Activated CD8-positive, alpha-beta memory T cell treated with anti-CD3 and anti-CD28 coated beads, Interleukin-2, amount 50 U/mL, for 24 hours (primary cell): ENCODE measurements around the gene SMPDL3A.
"Not testable (repeated sequence)": the region's sequence is repeated elsewhere in the genome, so short reads cannot be mapped to it uniquely, and the experiment has no call there.

ENCODE experiments used
- DNase-seq: peaks from one replicate; pipeline ENCODE4 v3.0.0-alpha.2; 2020; ENCODE audit errors: extremely low read depth

The SMPDL3A gene

GRCh38 chr6:122789182-122790027 lies at the start of gene SMPDL3A:
Gene SMPDL3A, plus strand, starts transcription at chr6:122789258. Its CDS starts 89 bp downstream, at chr6:122789347.
- no peak for DNase-seq

GRCh38 chr6:122740091-122740490 lies 49.0 kb upstream of the SMPDL3A start:
- DNase-seq = no peak

- DNase-seq = no peak
Observed at GRCh38 chr6:122740936-122741335, 48.1 kb upstream of the SMPDL3A start.

DNA sequence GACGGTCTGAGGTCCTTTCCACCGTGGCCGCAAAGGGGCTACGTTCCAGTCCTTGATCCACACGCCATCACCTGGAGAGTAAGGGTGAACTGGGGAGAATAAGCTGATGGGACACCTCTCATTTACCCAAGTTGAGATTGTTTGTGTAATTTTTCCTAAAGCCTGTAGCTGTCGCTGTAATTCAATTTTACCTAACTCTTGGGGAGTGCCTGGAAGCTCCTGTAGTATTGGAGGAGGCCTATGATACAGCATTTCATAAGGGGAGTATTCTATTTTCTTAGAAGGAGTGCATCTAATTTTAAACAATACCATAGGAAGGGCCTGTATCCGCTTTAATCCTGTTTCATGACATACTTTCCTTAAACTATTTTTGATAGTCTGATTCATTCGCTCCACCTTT lies 44.8 kb upstream of the SMPDL3A start:
- not testable (repeated sequence) for DNase-seq

DNA sequence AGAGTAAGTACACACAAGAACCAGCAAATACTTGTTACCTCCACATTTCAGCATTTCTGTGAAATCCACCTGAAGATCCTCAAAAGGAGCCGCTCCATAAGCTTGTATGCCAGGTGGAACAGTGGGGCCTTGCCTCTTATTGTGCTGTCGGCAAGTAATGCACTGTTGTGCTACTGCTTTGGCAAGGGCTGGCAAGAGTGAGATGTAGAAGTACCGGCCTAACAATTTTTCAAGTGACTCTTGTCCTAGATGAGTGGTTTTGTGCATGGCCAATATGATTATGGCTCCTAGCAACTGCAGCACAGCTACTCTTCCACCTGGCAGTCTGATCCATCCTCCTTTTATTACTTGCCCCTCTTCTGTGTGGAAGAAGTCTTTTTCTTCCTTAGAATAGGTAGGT lies 44.2 kb upstream of the SMPDL3A start:
- not testable (repeated sequence) for DNase-seq

DNA sequence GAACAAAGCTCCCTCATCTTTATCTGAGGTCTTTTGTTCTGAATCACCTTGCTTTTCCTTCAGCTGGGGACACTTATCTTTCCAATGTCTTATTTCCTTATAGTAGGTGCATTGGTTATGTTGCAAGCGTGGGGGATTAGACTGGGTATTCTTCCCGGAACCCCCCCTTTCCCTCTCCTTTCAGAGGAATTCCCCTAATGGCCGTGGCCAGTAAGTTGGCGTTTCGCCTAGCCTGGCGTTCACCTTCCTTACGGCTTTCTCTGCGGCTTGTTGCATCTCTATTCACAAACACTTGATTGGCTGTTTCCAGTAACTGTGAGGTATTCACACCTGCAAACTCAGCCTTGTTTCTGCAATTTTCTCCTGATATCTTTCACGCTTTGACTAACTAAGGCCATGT lies 42.4 kb upstream of the SMPDL3A start:
- DNase-seq = no peak

DNA sequence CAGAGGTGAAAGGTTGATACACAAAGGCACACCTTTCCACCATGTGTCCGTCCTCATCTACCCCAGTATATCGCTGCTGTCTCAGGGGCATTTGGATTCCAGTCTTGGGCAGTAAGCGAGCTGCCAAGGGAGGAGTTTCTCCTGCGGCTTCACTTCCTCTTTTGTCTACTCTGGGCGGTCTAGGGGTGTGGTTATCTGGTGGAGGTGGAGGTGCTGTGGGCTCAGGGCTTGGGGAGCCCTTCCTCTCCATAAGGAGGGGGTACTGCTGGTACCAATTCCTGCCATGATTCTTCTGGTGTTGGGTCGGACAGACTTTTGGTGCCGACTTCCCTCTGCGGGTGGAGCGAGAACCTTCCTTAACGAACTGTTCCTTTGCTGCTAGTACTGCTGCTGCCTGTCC lies 41.5 kb upstream of the SMPDL3A start:
- DNase-seq = no peak

- DNase-seq = not testable (repeated sequence)
Observed at GRCh38 chr6:122748945-122749344, 40.1 kb upstream of the SMPDL3A start.

GRCh38 chr6:122749451-122750050 lies 39.5 kb upstream of the SMPDL3A start:
- DNase-seq = no peak

DNA sequence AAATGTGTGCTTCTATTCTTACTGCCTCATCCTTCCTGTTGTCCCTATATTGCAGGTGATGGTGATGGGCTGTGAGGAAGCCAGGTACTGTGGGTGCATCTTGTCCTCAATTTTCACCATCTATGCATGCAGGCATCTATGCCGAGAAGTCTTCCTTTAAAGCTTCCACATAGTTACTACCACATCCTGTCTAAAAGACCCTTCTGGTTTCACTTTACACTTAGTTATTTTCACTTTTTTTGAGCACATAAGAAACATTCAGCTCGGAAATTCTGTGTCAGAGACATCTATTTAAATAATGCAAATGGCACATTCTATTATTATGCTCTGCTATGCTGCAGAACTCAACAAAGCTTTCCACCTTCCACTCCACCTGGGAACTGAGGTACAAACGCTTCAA lies 37.7 kb upstream of the SMPDL3A start:
- no peak for DNase-seq

DNA sequence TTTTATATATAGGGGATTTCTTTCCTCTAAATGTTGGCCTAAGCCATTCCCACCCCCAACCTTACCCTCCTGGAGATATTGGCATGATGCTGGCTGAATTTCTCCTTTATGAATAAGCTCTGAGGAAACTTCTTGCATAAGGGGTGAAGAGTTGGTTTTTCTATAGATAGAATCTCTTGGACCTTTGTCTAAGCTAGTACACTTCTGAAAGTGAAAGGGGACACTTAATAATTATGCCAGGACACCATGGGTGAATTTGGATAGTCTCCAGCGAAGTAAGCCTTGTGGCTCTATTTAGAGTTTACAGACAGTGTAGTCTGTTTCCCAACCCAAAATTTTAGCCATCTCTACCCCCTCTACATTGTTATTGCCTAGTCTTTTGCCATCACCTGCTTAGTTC lies 36.6 kb upstream of the SMPDL3A start:
- DNase-seq = no peak

- DNase-seq = no peak
Observed at GRCh38 chr6:122753000-122753687, 35.9 kb upstream of the SMPDL3A start.

DNA sequence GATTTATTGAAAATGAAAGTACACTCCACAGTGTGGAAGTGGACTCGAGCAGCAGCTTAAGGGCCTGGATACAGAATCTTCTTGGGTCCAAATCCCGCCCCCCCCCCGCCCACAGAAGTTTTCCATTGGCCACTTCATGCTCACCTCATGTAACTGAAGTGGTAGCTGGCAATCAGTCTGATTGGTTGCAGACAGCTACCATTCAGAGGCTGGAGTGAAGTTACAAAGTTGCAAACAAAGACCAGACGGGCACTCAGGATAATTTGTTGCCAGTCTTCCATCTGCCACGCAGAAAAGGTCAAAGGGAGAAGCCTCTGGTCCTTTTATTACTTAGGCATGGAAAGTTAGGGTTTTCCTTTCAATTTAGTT lies 35.4 kb upstream of the SMPDL3A start:
- DNase-seq = no peak

DNA sequence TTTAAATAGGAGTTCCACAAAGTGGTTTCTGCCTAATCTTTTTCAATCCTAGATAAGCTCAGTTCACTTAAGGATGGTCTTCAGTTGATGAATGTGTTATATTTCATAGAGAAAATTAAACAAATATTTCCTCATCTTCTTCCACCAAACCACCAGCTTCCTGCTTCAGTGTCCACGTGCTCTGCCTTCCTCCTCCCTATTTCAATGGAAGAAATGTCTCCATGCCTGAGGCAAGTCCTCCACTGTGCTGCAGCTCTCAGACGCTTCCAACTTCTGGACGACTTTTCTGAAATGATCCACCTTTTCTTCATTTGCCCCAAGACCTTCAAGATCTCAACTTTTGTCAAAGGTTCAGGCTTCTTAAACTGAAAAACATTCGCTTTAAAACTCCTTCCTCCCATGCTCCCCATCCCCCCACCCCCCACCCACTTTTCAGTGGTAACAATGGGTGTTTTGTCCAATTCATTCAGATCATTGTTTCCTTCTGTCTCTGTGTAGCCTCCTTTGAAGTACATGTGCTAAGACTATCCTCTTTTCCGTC lies 34.8 kb upstream of the SMPDL3A start:
- DNase-seq = no peak

GRCh38 chr6:122755901-122756300 lies 33.2 kb upstream of the SMPDL3A start:
- DNase-seq = no peak

DNA sequence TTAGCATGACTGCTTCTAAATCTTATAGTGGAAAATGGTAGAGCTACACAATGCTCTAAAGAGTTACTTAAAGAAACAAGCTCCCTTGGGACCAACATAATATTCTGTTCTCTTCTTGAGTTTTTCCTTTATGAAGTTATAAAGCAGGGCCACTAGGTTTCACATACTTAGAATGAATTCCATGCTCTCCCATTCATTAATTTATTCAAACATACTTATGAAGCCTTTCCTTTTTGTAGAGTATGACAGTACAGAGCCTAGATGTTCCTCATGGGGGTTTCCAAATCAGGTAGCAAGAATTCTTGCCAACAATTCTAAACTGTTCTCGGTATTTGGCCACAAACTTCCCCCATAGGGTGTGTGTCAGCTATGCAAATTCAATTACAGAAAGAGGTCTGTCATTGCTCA lies 30.1 kb upstream of the SMPDL3A start:
- no peak for DNase-seq

GRCh38 chr6:122760330-122760729 lies 28.7 kb upstream of the SMPDL3A start:
- no peak for DNase-seq

DNA sequence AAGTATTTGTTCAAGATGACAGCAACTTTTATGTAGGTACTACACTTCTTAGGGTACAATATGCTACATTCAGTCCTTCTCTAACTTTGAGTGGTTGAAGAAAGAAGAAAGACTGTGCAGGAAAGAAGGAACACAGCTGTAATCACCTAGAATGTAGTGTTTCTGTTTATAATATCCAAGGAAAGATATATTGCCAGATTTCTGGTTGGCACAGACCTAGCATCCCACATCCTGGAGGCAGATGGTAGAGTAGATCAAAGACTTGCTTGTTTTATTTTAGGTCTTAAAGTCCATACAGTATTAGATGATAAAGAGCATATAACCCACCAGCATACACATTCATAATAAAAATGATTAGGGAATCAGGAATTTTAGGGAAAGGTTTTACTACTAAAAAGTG lies 22.8 kb upstream of the SMPDL3A start:
- DNase-seq = no peak

- no peak for DNase-seq
Observed at GRCh38 chr6:122770835-122771601, 18.0 kb upstream of the SMPDL3A start.

GRCh38 chr6:122772724-122773415 lies 16.2 kb upstream of the SMPDL3A start:
- no peak for DNase-seq

DNA sequence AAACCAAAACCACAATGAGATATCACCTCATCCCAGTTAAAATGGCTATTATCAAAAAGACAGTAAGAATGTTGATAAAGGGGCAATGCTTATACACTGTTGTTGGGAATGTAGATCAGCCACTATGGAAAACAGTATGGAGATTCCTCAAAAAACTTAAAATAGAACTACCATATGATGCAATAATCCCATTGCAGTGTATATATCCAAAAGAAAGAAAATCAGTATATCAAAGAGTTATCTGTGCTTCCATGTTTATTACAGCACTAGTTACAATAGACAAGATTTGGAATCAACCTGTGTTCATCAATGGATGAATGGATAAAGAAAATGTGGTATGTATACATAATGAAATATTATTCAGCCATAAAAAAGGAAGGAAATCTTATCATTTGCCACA lies 13.1 kb upstream of the SMPDL3A start:
- DNase-seq = no peak
